ENCODE data around the gene METTL2B.
"Not testable (repeated sequence)": the region's sequence is repeated elsewhere in the genome, so short reads cannot be mapped to it uniquely, and the experiment has no call there.

METTL2B gene

GRCh38 chr7:128550920-128551319 lies 74.4 kb downstream of the METTL2B start:
- TF ChIP-seq CTCF (IDR thresholded peaks at IDR 0.05; ENCODE audit: low read depth, low read length), result no peak
- no peak for TF ChIP-seq MYC (IDR thresholded peaks at IDR 0.05; ENCODE audit: low read depth, low read length)
- no peak for TF ChIP-seq POLR2A (IDR thresholded peaks at IDR 0.05; ENCODE audit: extremely low read depth, insufficient read length)
- TF ChIP-seq MAX (IDR thresholded peaks at IDR 0.05; ENCODE audit: low read depth, low read length), result no peak
- no peak for DNase-seq (ENCODE audit: low read depth)
- no peak overlapping the region for H3K4me3 ChIP-seq (ENCODE audit: low read depth, low read length)

GRCh38 chr7:128554394-128554793 lies 77.8 kb downstream of the METTL2B start:
- not testable (repeated sequence) for H3K4me3 ChIP-seq (ENCODE audit: low read depth, low read length); DNase-seq (ENCODE audit: low read depth)

Measured in NB4 (cell line).